NCI-H128 (cell line): ENCODE data around the gene ATP6V0A1.
A peak's percentile ranks its signal among the peaks of the same experiment; 100 is the strongest.
"Not testable (repeated sequence)": the region's sequence is repeated elsewhere in the genome, so short reads cannot be mapped to it uniquely, and the experiment has no call there.

Source experiments
- DNase-seq: peaks from one replicate; lab custom pipeline; 2025; ENCODE audit not compliant: unreplicated experiment; lab: John Stamatoyannopoulos, UW

Gene ATP6V0A1

GRCh38 chr17:42555961-42556617 lies 97.4 kb downstream of the ATP6V0A1 start:
- DNase-seq: not testable (repeated sequence)

- DNase-seq: no peak
These were observed 100.4 kb downstream of the ATP6V0A1 start for GRCh38 chr17:42559075-42559474.

GRCh38 chr17:42560246-42560645 lies 101.6 kb downstream of the ATP6V0A1 start:
- DNase-seq: no peak

- peak; percentile 89 for DNase-seq
These were observed 103.3 kb downstream of the ATP6V0A1 start, which contains the start of gene COASY for GRCh38 chr17:42561897-42562387. COASY (plus strand) TSS chr17:42562148; CDS start chr17:42562623, 475 bp downstream.

- no peak for DNase-seq
These were observed 103.9 kb downstream of the ATP6V0A1 start for GRCh38 chr17:42562388-42563142.

- no peak for DNase-seq
These were observed 104.4 kb downstream of the ATP6V0A1 start for GRCh38 chr17:42563143-42563509.

GRCh38 chr17:42563543-42563942 lies 104.9 kb downstream of the ATP6V0A1 start:
- no peak for DNase-seq

GRCh38 chr17:42563950-42564349 lies 105.3 kb downstream of the ATP6V0A1 start:
- DNase-seq: no peak

- DNase-seq: no peak
These were observed 106.3 kb downstream of the ATP6V0A1 start for GRCh38 chr17:42564815-42565522.

- DNase-seq: no peak
These were observed 107.0 kb downstream of the ATP6V0A1 start for GRCh38 chr17:42565523-42566214.

GRCh38 chr17:42566215-42566882 lies 107.7 kb downstream of the ATP6V0A1 start:
- no peak for DNase-seq

GRCh38 chr17:42566883-42567573 lies 108.3 kb downstream of the ATP6V0A1 start, which contains the start of gene MLX:
MLX (plus strand) TSS chr17:42567100; CDS start chr17:42567125, 25 bp downstream.
- peak; percentile 74 for DNase-seq

- DNase-seq: no peak
These were observed 109.8 kb downstream of the ATP6V0A1 start for GRCh38 chr17:42568341-42569111.

GRCh38 chr17:42571435-42572225 lies 113.0 kb downstream of the ATP6V0A1 start:
- DNase-seq: no peak
